ENCODE data around the gene CHST3.

Gene CHST3

GRCh38 chr10:71931295-71931694 is 32.9 kb upstream of the CHST3 start:
- H3K4me3 ChIP-seq (ENCODE audit: low read depth, low read length): no peak overlapping the region
- no peak for DNase-seq (ENCODE audit: low read depth)
- no peak for TF ChIP-seq CTCF (IDR thresholded peaks at IDR 0.05; ENCODE audit: low read depth, low read length)
- no peak for TF ChIP-seq MYC (IDR thresholded peaks at IDR 0.05; ENCODE audit: low read depth, low read length)
- no peak for TF ChIP-seq POLR2A (IDR thresholded peaks at IDR 0.05; ENCODE audit: extremely low read depth, insufficient read length)

- no peak for TF ChIP-seq POLR2A (IDR thresholded peaks at IDR 0.05; ENCODE audit: extremely low read depth, insufficient read length)
- TF ChIP-seq MYC (IDR thresholded peaks at IDR 0.05; ENCODE audit: low read depth, low read length): no peak
- TF ChIP-seq CTCF (IDR thresholded peaks at IDR 0.05; ENCODE audit: low read depth, low read length): no peak
- TF ChIP-seq MAX (IDR thresholded peaks at IDR 0.05; ENCODE audit: low read depth, low read length): no peak
- H3K4me3 ChIP-seq (ENCODE audit: low read depth, low read length): no peak overlapping the region
- no peak for DNase-seq (ENCODE audit: low read depth)
Observed at GRCh38 chr10:71933651-71934050, 30.5 kb upstream of the CHST3 start.

DNA sequence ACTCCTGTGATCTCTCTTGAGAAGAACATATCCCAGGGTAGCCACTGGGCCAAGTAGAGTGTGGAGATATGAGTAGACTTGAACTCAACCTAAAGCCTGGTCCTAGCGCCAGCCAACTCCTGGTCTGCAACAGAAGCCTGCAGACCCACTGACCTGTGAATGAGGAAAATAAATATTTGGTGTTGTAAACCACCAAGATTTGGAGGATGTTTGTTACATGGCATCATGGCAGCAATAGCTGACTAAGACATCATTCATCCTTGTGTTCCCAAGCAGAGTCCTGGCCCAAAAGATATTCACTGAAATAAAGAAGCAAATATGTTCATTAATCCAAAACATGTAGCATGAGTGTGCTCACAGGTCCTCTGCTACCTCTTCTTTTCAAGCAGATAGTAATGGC is 26.0 kb upstream of the CHST3 start:
- no peak for DNase-seq (ENCODE audit: low read depth)
- no peak overlapping the region for H3K4me3 ChIP-seq (ENCODE audit: low read depth, low read length)
- TF ChIP-seq POLR2A (IDR thresholded peaks at IDR 0.05; ENCODE audit: extremely low read depth, insufficient read length) (no peak), MAX (IDR thresholded peaks at IDR 0.05; ENCODE audit: low read depth, low read length) (no peak), CTCF (IDR thresholded peaks at IDR 0.05; ENCODE audit: low read depth, low read length) (no peak), MYC (IDR thresholded peaks at IDR 0.05; ENCODE audit: low read depth, low read length) (no peak)

DNA sequence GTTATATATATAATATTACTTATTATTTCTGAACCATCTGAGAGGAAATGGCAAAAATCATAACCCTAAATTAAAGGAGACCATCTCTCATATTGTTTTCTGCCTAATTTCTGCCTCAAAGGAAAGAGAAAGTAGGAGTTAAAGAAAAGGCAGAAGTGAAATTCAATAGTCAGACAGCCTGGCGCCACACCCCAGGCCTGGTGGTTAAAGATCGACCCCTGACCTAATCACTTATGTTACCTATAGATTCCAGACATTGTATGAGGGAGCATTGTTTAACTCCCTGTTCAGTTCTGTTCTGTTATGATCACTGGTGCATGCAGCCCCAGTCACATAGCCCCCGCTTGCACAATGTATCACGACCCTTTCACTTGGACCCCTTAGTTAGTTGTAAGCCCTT is 24.9 kb upstream of the CHST3 start:
- DNase-seq (ENCODE audit: low read depth): no peak
- no peak overlapping the region for H3K4me3 ChIP-seq (ENCODE audit: low read depth, low read length)
- TF ChIP-seq CTCF (IDR thresholded peaks at IDR 0.05; ENCODE audit: low read depth, low read length): no peak
- no peak for TF ChIP-seq MYC (IDR thresholded peaks at IDR 0.05; ENCODE audit: low read depth, low read length)
- no peak for TF ChIP-seq MAX (IDR thresholded peaks at IDR 0.05; ENCODE audit: low read depth, low read length)
- no peak for TF ChIP-seq POLR2A (IDR thresholded peaks at IDR 0.05; ENCODE audit: extremely low read depth, insufficient read length)

GRCh38 chr10:71939861-71940474 is 24.2 kb upstream of the CHST3 start:
- no peak overlapping the region for H3K4me3 ChIP-seq (ENCODE audit: low read depth, low read length)
- TF ChIP-seq MAX (IDR thresholded peaks at IDR 0.05; ENCODE audit: low read depth, low read length) (no peak), MYC (IDR thresholded peaks at IDR 0.05; ENCODE audit: low read depth, low read length) (no peak), CTCF (IDR thresholded peaks at IDR 0.05; ENCODE audit: low read depth, low read length) (no peak), POLR2A (IDR thresholded peaks at IDR 0.05; ENCODE audit: extremely low read depth, insufficient read length) (no peak)
- no peak for DNase-seq (ENCODE audit: low read depth)

GRCh38 chr10:71940752-71941151 is 23.4 kb upstream of the CHST3 start:
- DNase-seq (ENCODE audit: low read depth): no peak
- TF ChIP-seq MAX (IDR thresholded peaks at IDR 0.05; ENCODE audit: low read depth, low read length) (no peak), MYC (IDR thresholded peaks at IDR 0.05; ENCODE audit: low read depth, low read length) (no peak), CTCF (IDR thresholded peaks at IDR 0.05; ENCODE audit: low read depth, low read length) (no peak), POLR2A (IDR thresholded peaks at IDR 0.05; ENCODE audit: extremely low read depth, insufficient read length) (no peak)
- no peak overlapping the region for H3K4me3 ChIP-seq (ENCODE audit: low read depth, low read length)

All from NB4 (cell line).